Kidney epithelial cell (primary cell): ENCODE results near the gene SEC14L6. TPM values are rescaled to one million over a fixed set of nuclear protein-coding genes. Genes with fewer than 3 reads are reported as not detected.

ENCODE experiments used
- DNase-seq: peaks from one replicate; pipeline ENCODE4 v3.0.0-alpha.2; 2010; ENCODE audit warnings: low read depth
- H3K27me3 ChIP-seq: 2 replicates; pipeline ENCODE4 v1.6.0; 2011; ENCODE audit warnings: low read length; ENCODE audit not compliant: control insufficient read depth, insufficient read depth
- H3K36me3 ChIP-seq: 2 replicates; pipeline ENCODE4 v1.5.1; 2011; ENCODE audit warnings: low read length; ENCODE audit not compliant: control insufficient read depth, insufficient read depth
- H3K4me3 ChIP-seq: 2 replicates; pipeline ENCODE4 v1.5.1; 2011; ENCODE audit warnings: low read depth, mild to moderate bottlenecking, control low read depth, low read length
- CTCF ChIP-seq: IDR thresholded peaks from 2 replicates; pipeline ENCODE4 v1.5.1; 2011; ENCODE audit warnings: mild to moderate bottlenecking, moderate library complexity, low read length, control low read depth, inconsistent platforms; ENCODE audit not compliant: insufficient read depth, poor library complexity, severe bottlenecking
- total RNA-seq: library from RNA; depleted of rRNA; stranded (reverse); fragments of >200 nt; gene quantifications from 2 replicates; pipeline ENCODE4 v1.2.3, GENCODE V29; 2015

SEC14L6 gene
- total RNA-seq, 1 donor from 2014 or later: 3.7 TPM

- no peak for TF ChIP-seq CTCF
- no peaks in the 10 kb centered on the region for H3K36me3 ChIP-seq
- no peaks in the 10 kb centered on the region for H3K27me3 ChIP-seq
- DNase-seq: no peak
- H3K4me3 ChIP-seq: no peak overlapping the region
Measured at GRCh38 chr22:30537083-30537731, 9.3 kb downstream of the SEC14L6 start.

GRCh38 chr22:30535182-30535581 is 11.4 kb downstream of the SEC14L6 start:
- Histone ChIP-seq H3K4me3 (no peak overlapping the region), H3K27me3 (no peaks in the 10 kb centered on the region), H3K36me3 (no peaks in the 10 kb centered on the region)
- TF ChIP-seq CTCF: no peak
- DNase-seq: no peak

GRCh38 chr22:30531651-30532608 is 14.6 kb downstream of the SEC14L6 start:
- H3K36me3 ChIP-seq: no peaks in the 10 kb centered on the region
- DNase-seq: no peak
- H3K27me3 ChIP-seq: no peaks in the 10 kb centered on the region
- no peak for TF ChIP-seq CTCF
- no peak overlapping the region for H3K4me3 ChIP-seq

- H3K36me3 ChIP-seq: no peaks in the 10 kb centered on the region
Measured at GRCh38 chr22:30526656-30527055, 19.9 kb downstream of the SEC14L6 start.

More at GRCh38 chr22:30526656-30527055, 19.9 kb downstream of the SEC14L6 start:
- Histone ChIP-seq H3K4me3 (no peak overlapping the region), H3K27me3 (no peaks in the 10 kb centered on the region)
- no peak for DNase-seq
- TF ChIP-seq CTCF: no peak
